NB4 (cell line): ENCODE results near the gene B3GAT1.

Experiments
- CTCF ChIP-seq: IDR thresholded peaks from one replicate; pipeline ENCODE4 v1.5.1; 2012; ENCODE audit warnings: low read depth, low read length
- MAX ChIP-seq: IDR thresholded peaks from 2 replicates; pipeline ENCODE4 v1.6.1; 2011; ENCODE audit warnings: low read depth, low read length
- POLR2A ChIP-seq: IDR thresholded peaks from 2 replicates; pipeline ENCODE4 v1.6.1; 2011; ENCODE audit warnings: mild to moderate bottlenecking; ENCODE audit not compliant: insufficient read length; ENCODE audit errors: extremely low read depth

GRCh38 chr11:134398644-134399292 lies 13.3 kb downstream of the B3GAT1 start:
- TF ChIP-seq MAX, result no peak
- TF ChIP-seq POLR2A, result no peak
- no peak for TF ChIP-seq CTCF
